Forelimb muscle (tissue), 1 donor: ENCODE measurements around the gene HEMGN. TPM values are rescaled to one million over a fixed set of nuclear protein-coding genes. Genes with fewer than 3 reads are reported as not detected.
"Not testable (repeated sequence)": the region's sequence is repeated elsewhere in the genome, so short reads cannot be mapped to it uniquely, and the experiment has no call there.

Experiments used
- DNase-seq: peaks from one replicate; pipeline ENCODE4 v3.0.0-alpha.2; 2013; ENCODE audit warnings: low read depth
- polyA plus RNA-seq: library from polyadenylated mRNA; unstranded; fragments of 120-200 nt; gene quantifications from one replicate; pipeline ENCODE4 v1.2.1, GENCODE V29; 2013; ENCODE audit not compliant: insufficient read length

Gene HEMGN, protein sequence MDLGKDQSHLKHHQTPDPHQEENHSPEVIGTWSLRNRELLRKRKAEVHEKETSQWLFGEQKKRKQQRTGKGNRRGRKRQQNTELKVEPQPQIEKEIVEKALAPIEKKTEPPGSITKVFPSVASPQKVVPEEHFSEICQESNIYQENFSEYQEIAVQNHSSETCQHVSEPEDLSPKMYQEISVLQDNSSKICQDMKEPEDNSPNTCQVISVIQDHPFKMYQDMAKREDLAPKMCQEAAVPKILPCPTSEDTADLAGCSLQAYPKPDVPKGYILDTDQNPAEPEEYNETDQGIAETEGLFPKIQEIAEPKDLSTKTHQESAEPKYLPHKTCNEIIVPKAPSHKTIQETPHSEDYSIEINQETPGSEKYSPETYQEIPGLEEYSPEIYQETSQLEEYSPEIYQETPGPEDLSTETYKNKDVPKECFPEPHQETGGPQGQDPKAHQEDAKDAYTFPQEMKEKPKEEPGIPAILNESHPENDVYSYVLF
- 3.5 TPM for polyA plus RNA-seq

DNA sequence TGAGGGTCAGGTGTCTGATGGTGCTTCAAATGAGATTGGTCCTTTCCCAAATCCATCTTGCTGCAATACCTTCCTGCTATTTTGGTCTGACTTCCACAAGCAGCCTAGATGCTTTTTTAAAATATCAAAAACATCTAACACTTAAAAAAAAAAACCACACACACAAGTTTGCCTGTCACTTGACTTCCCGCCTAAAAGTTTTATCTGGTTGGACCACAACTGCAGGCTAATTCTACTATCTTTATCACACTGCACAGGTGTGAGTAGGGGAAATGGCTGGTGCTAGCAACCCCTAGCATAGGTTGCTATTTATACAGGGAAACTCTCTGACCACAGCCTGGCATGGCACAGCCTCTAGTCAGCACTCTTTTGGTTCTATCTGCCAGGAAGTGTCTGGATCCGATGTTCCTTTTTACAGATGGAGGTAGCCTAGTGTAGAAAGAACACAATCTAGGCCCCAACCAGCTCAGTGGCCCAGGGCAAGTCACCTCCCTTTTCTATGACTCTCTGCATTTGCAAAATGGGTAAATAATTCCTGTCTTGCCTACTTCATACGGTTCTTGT, at the start of gene HEMGN:
HEMGN (minus strand) TSS at position 92 of the 564 bp plus-strand sequence; CDS start at position 56, 36 bp downstream.
- no peak for DNase-seq

DNA sequence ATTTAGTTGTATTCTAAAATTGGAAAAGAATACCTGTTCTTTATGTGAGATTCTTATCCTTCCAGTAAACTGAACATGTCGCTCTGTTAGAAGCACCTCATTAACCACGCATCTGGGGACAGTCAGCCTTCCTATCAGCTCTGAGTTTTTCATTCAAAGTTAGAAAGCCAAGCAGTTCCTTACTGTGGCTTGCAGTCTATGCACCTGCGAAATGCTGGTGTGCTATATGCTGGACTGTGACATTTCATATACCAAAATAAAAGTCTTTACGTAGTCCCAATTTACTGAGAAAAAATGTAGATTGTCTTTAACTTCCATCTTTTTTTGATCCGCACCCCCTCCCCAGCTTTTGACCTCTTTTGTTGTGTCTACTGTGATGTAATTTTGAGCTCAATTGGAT, 49.5 kb upstream of the HEMGN start:
- DNase-seq = no peak

DNA sequence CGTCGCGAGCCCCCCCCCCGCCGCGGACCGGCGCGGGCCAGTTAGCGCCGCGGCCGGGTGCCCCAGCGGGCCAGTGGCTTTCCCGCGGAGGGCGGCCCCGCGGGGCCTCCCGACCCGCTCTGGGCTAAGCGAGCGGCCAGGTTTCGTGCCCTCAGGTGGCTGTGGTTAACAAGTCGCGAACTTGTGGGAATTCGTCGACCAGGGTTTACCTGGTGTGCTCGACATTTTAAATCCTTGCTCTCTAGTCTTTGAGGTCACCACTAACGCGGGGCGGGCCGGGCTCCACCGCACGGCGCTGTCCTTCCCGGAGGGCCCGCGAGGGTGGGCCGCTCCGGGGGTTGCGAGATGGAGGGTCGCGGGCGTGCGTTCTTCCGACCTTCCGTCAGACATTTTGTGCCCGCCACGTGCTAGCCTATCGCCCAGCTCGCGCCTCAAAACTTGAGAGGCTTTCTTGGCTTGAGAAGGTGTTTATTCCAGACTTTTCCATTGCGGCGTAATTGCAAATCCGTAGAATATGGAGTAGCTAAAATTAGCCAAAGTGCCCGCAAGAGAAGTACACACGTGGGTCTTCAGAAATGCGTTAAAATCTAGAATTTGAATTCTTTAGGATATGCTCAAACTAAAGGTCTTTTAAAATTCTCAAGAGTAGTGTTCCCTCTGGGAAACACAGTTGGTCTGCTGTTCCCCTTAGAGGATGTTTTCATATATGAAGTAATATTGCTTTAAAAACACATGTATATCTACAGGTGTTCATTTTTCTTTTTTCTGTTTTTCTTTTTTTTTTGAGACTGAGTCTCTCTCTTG, 47.3 kb upstream of the HEMGN start:
- DNase-seq = no peak

DNA sequence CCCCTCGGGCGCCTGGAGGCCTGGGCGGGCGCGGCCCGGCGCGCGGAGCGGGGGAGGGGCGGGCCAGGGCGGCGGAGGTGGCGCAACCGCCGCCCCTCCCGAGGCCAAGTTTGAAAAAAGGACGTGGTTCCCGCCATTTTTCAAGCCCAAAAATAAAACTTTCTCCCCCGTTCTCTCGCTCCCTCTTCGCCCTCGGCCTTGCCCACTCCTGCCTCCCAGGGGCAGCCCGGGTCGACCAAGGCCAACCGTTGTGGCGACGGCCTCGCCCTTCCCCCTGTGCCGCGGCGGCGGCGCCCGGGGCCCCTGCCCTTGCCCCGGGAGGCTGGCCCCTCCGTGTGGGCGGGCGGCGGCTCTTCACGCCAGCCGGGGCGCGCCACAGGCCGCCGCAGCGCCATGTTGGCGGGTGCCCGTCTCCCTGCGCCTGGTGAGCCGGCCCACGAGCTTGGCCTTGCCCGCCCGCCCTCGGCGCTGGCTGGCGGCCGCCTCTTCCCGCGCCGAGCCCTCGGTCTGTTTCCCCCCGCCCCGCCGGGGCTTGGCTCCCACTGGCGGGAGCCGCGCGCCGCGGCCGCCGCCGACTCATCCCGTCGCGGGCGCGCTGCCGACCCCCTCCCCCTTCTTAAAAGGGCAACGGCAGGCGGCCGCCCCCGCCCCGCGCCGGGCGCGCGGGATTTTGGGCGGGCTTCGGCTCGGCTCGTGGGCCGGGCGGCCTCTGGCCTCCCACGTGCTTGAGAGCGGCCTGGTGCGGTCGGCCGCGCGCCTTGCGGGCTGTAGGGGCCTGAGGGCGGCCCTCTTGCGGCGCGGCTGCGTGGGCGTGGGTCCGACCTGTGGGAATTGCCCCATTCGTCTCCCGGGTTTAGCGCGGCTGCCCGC, 46.5 kb upstream of the HEMGN start:
- DNase-seq = no peak

DNA sequence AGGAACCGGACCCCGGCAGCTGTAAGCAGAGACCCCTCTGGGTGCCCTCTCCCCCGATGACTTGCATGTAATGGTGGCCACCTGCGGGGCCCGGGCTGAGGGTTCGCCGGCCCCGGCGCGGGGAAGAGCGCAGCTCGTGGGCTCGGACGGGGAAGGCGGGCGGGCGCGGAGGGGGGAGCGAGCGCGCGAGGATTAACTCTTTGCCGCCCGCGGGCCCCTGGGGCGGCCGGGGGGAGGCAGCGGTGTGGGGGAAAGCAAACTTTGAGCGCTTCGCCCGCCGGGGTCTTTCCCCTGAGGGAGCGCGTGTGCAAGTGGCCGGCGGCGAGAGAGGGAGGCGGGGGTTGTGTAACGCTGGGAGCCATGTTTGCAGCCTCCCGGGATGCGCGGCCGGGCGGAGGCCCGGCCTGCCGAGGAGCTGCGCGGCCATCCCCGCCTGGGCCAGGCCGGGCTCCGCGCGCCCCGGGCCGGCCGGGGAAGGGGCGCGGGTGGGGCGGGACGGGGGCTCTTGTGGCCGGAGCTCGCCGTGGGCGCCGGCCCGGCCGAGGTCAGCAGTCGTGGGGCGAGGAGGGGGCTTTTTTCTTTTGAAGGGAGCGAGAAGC, 45.7 kb upstream of the HEMGN start:
- DNase-seq = no peak

DNA sequence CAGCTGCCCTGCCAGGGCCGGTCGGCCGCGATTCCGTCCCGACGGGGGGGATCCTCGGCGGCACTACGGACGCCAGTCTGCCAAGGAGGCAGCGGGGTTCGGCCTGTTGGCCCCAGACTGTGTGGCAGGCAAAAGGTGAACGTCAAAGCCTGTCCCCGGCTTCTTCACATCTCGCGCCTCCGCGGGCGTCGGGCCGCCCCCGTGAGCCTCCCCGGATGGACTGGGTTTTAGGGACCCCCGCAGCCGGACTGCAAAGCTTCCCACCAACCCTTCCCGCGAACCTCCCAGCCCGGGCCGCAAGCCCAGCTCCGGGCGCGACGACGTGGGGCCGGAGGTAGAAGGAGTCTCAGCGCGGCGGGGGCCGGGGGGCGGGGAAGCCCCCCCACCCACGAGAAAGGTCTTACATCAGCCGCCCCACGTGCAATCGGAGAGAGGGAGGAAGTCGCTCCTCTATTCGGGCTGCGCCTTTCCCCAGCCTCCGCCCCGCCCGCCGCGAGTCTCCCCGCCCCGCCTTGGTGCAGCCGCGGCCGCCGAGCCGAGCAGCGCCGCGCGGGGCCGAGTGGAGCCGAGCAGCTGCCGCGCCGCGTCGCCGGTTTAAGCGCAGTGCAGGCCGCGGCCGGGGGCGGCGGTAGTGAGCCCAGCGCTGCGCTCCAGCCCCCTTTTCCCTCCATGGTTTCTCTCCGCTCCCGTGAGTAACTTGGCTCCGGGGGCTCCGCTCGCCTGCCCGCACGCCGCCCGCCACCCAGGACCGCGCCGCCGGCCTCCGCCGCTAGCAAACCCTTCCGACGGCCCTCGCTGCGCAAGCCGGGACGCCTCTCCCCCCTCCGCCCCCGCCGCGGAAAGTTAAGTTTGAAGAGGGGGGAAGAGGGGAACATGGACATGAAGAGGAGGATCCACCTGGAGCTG, 45.0 kb upstream of the HEMGN start, which contains the start of gene ANP32B:
ANP32B (plus strand) TSS at position 659 of the 906 bp plus-strand sequence; CDS start at position 874, 215 bp downstream.
- DNase-seq = peak; percentile 76

DNA sequence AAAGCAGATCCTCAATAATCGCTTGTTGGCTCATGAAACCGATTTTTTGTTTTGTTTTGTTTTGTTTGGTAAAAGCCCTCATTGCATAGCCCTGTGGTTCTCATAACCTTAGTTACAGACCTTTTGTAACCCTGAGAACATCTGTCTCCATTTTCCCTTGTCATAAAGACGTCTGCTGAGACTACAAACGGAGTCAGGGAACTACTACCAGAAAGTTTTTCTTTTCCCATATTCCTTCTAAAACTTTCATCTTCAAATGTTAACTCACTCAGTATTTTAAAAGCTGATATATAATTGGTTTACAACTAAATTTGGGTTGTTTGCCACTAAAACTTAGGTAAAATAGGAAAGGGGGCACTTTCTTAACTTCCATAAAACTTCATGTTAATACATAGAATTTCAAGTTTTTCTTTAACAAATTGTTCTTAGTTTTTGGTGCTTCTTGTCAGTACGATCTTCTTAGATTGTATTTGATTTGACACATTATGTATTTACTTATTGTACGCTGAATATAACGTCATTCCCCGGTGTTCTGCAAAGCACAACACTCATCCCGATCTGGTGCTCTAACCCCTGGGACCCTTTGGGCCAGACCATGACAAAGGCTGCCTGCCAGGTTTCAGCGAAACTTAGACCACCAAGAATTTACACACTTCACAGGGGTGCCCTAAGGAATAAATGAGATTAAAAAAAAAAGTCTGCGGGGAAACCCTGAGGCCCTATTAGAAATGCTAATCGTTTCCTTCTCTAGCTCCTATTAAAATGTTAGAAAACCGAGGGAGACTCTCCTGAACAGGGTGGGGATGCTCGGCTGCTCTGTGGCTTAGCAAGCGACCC, 44.1 kb upstream of the HEMGN start:
- no peak for DNase-seq

DNA sequence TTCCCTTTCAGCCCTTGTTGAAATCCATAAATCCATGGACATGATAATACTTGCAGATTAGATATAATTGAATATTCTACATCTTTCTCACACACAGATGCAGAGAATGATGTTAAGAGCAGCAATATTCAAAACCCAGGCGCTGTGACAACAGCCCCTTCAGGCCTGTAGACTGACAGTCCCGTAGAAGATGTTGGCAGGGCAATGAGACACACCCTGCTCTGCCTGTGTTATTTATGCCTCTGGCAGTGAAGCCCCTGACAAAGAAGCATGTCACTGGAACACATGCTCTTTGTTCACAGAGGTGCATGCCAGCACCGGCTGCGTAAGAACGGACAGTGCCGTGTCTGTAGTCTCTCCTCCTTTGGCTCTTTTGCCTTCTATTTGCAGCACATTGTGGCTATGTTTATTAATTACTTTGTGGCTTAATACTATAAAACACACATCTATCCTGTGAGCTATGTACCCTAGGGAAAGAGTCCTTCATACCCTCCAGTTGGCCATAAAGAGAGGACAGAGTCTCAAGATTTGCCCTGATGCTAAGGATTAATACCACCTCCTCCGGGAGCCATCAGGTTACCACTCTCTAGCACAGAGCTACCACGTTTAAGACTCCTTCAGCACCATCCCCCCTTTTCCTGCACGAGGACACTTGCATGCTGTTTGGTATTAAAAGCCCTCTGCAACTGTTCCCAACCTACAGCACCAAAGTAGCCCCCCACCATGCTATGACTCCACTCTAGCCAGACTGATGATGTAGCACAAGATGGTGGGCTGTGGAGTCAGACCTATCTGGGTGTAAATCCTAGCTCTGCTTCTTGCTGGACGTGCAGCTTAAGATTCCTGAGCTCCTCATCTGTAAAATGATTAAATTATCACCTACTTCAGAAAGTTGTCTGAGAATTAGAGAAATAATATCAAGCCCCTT, 43.2 kb upstream of the HEMGN start:
- DNase-seq = no peak

DNA sequence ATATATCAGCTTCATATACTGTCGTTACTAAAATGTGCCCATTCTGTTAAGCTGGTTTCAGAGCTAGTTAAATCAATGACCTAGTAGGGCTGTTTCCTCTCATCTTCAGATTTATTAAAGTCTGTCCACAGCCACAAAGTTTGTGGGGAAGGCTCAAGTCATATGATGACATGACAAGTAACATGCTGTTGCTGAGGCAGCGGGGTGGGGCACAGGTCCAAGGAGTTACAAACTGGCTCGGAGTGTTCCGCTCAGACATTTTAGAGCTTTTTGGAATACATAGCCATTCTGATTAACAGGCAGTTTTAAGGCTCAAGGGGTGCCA, 42.5 kb upstream of the HEMGN start:
- no peak for DNase-seq

DNA sequence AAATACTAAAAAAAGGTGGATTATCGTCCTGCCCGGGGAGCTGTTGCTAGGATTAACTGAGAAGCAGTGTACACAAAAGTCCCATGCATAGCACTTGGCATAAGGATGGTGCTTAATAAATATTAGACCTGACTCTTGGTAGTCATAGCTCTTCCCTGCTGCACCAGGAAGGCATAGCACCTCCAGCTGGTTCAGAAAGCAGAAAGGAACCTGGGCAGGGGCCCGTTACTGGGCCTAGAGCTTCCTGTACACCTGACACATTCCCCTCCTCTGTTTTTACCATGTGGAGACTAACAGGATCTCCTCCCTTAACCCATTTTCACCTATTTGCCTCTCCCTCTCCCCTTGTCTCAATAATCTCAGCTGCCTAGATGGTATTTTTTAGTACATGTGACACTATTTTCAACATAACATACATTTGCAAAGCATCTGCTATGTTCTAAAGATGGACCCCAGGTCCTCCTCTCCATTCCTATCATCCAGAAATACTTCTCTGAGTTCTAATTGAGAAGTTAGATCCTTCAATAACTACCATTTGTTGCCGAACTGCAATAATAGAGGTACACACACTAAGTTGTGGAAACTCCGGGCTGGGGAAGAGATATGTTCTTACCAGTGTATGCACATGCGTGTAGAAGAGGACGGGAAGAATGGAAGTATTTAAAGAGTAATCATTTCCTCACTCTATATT, 42.0 kb upstream of the HEMGN start:
- DNase-seq = no peak

DNA sequence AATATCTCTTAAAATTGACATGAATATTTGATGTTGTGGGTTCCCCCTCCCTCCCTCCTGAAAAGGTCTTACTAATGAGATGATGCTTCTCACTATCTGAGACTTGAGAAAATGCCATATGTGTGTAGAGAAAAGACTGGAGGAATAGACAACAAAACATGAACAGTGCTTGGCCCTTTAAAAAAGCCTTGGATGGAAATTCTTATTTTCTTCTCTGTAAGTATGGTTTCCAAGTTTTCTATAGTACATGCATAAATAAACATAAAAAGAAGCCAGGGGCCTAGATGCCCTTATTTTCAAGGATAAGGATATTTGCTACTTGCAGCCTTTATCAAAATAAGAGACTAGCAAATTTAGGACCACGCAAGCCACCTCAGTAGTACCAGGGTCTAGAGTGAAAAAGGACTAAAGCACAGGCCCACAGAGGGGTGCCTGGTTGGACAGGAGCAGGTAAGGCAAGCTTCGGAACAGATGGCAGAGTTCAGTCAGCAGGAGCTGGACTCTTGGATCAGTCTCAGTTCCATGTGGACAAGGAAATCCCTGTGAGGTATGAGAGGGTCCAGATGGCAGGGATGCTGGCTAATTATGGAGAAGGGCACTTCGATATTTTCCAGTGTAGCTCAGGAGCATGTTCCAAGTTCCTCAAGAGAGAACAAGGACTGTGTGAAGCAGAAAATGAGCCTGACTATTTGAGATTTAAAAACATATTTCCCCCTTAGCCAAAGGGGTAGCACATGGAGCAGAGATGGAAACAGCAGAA, 40.6 kb upstream of the HEMGN start:
- no peak for DNase-seq

DNA sequence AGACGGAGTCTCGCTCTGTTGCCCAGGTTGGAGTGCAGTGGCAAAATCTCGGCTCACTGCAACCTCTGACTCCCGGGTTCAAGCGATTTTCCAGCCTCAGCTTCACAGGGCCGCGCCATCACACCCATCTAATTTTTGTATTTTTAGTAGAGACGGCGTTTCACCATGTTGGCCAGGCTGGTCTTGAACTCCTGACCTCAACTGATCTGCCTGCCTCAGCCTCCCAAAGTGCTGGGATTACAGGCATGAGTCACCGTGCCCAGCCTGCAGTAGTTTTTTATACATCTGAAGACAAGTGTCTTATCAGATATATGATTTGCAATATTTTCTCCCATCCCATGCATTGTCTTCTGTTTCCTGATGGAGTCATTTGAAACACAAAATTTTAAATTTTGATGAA, 38.7 kb upstream of the HEMGN start:
- not testable (repeated sequence) for DNase-seq

DNA sequence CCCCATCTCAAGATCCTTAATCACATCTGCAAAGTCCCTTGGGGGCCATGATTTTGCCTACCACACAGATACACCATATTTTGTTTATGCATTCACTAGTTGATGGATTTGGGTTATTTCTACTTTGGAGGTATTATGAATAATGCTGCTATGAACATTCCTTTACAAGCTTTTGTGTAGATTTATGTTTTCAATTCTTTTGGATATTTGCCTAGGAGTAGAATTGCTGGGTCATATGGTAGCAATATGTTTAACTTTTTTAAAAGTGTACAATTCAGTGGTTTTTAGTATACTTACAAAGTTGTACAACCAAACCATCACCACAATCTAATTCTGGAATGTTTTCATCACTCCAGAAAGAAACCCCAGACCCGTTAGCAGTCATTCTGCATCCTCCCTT, 37.4 kb upstream of the HEMGN start:
- DNase-seq = no peak

DNA sequence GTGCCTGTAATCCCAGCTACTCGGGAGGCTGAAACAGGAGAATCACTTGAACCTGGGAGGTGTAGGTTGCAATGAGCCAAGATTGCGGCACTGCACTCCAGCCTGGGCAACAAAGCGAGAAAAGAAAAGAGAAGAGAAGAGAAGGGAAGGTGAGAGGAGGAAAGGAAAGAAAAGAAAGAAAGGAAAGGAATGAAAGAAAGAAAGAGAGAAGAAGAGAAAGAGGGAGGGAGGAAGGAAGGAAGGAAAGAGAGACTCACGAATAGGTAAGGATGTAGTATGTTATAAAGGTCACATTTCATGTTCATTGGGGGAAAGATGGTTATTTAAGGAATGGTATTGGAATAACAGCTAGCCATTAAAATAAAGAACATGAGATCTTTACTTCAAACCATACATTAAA, 34.8 kb upstream of the HEMGN start:
- no peak for DNase-seq

DNA sequence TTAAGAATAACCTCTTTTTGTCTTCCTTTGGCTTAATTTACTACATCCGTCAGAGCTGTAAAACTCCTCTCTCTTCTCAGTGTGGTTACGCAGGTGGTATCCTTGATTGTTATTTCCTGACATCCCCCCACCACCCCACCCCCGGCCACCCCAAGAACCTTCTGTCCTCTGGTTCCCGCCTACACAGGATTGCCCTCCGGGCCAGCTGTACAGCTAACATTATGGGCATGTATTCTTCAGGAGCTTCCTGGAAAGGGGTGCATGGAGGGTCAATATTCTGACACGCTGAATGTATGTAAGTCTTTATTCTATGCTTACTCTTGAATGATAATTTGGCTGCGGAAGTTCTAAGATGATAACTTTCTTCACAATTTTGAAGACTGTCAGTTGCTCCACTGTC, 32.2 kb upstream of the HEMGN start:
- DNase-seq = no peak

DNA sequence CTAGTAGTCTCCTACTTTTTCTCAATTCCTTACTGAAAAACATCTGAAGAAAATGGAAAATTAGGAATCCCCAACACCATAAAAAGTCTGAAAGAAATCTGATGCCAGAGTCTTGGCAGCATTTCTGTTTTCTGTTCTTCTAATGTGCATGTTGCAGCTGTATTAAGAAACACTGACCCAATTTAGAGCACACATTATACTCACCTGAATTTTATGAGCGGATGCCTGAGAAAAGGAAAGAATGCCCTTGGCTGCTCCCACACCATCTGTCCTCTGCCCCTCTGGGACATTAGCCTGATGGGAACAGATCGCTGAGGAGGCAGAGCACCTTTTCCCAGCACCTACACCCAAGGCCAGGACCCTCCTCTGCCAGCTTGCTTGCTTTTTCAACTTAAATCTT, 31.0 kb upstream of the HEMGN start:
- no peak for DNase-seq

DNA sequence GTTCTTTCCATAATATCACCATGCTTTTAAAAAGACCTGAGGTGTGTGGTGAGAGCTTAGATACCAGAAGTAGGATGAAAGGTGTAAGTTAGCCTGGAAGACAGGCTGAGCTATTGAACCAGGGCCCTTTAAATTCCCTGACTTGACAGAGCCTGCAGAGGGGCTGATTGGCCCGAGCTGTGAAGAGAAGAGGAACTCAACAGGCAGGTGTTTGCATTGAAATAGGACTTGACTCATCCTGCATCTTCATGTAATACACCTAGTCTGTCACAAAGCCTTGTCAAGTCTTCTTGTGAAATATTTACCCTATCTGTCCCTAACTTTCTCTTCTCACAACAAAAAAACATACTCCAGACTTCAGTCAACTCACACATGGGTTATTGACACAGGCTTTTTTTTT, 28.5 kb upstream of the HEMGN start:
- no peak for DNase-seq
